Rectal smooth muscle tissue (tissue), 1 donor: Measurements from ENCODE around the gene CACNA1G.

Source experiments
- H3K27ac ChIP-seq: one replicate; pipeline ENCODE4 v1.7.0; 2013; ENCODE audit warnings: low read depth, low read length, inconsistent platforms
- H3K27me3 ChIP-seq: one replicate; pipeline ENCODE4 v1.7.0; 2013; ENCODE audit warnings: low read length; ENCODE audit not compliant: control insufficient read depth, insufficient read depth
- H3K36me3 ChIP-seq: one replicate; pipeline ENCODE4 v1.7.0; 2013; ENCODE audit warnings: low read length; ENCODE audit not compliant: control insufficient read depth, insufficient read depth
- H3K4me1 ChIP-seq: one replicate; pipeline ENCODE4 v1.7.0; 2013; ENCODE audit warnings: low read length; ENCODE audit not compliant: control insufficient read depth, insufficient read depth
- H3K4me3 ChIP-seq: one replicate; pipeline ENCODE4 v1.7.0; 2013; ENCODE audit warnings: low read length
- H3K9ac ChIP-seq: one replicate; pipeline ENCODE4 v1.7.0; 2013; ENCODE audit warnings: low read length

The CACNA1G gene

GRCh38 chr17:50657627-50658026 is 97.1 kb downstream of the CACNA1G start:
- Histone ChIP-seq H3K4me1 (peaks cover 8% of the 10 kb centered on the region), H3K27ac (no peak overlapping the region), H3K27me3 (no peaks in the 10 kb centered on the region), H3K4me3 (no peak overlapping the region), H3K36me3 (no peaks in the 10 kb centered on the region), H3K9ac (no peak overlapping the region)

GRCh38 chr17:50658616-50659015 is 98.1 kb downstream of the CACNA1G start:
- Histone ChIP-seq H3K27ac (no peak overlapping the region), H3K4me1 (peaks cover 8% of the 10 kb centered on the region), H3K9ac (no peak overlapping the region)

GRCh38 chr17:50659179-50659578 is 98.7 kb downstream of the CACNA1G start:
- H3K36me3 ChIP-seq, result no peaks in the 10 kb centered on the region
- no peak overlapping the region for H3K27ac ChIP-seq
- H3K9ac ChIP-seq, result no peak overlapping the region
- H3K27me3 ChIP-seq, result no peaks in the 10 kb centered on the region
- H3K4me3 ChIP-seq, result no peak overlapping the region
- peaks cover 8% of the 10 kb centered on the region for H3K4me1 ChIP-seq

More at GRCh38 chr17:50658616-50659015, 98.1 kb downstream of the CACNA1G start:
- no peaks in the 10 kb centered on the region for H3K36me3 ChIP-seq
- no peak overlapping the region for H3K4me3 ChIP-seq
- no peaks in the 10 kb centered on the region for H3K27me3 ChIP-seq

GRCh38 chr17:50660042-50660886 is 99.7 kb downstream of the CACNA1G start:
- H3K27ac ChIP-seq, result no peak overlapping the region
- H3K4me3 ChIP-seq, result no peak overlapping the region
- H3K9ac ChIP-seq, result no peak overlapping the region
- H3K36me3 ChIP-seq, result no peaks in the 10 kb centered on the region
- H3K27me3 ChIP-seq, result no peaks in the 10 kb centered on the region
- peaks cover 8% of the 10 kb centered on the region for H3K4me1 ChIP-seq

- Histone ChIP-seq H3K4me3 (no peak overlapping the region), H3K36me3 (no peaks in the 10 kb centered on the region), H3K27me3 (no peaks in the 10 kb centered on the region), H3K9ac (no peak overlapping the region), H3K27ac (no peak overlapping the region), H3K4me1 (peaks cover 8% of the 10 kb centered on the region)
Measured at GRCh38 chr17:50660887-50661345, 100.4 kb downstream of the CACNA1G start.

GRCh38 chr17:50661348-50661747 is 100.8 kb downstream of the CACNA1G start:
- Histone ChIP-seq H3K4me1 (peaks cover 8% of the 10 kb centered on the region), H3K27me3 (no peaks in the 10 kb centered on the region), H3K9ac (no peak overlapping the region), H3K4me3 (no peak overlapping the region), H3K36me3 (no peaks in the 10 kb centered on the region), H3K27ac (no peak overlapping the region)

- no peaks in the 10 kb centered on the region for H3K27me3 ChIP-seq
- H3K27ac ChIP-seq, result peak overlapping the region; percentile 30
- no peak overlapping the region for H3K4me3 ChIP-seq
- no peak overlapping the region for H3K9ac ChIP-seq
- no peaks in the 10 kb centered on the region for H3K36me3 ChIP-seq
- H3K4me1 ChIP-seq, result peaks cover 8% of the 10 kb centered on the region
Measured at GRCh38 chr17:50661795-50662391, 101.4 kb downstream of the CACNA1G start.

GRCh38 chr17:50662632-50663225 is 102.2 kb downstream of the CACNA1G start:
- no peak overlapping the region for H3K27ac ChIP-seq
- H3K4me1 ChIP-seq, result peaks cover 8% of the 10 kb centered on the region
- no peaks in the 10 kb centered on the region for H3K27me3 ChIP-seq
- H3K4me3 ChIP-seq, result no peak overlapping the region
- no peak overlapping the region for H3K9ac ChIP-seq
- H3K36me3 ChIP-seq, result no peaks in the 10 kb centered on the region

- H3K4me3 ChIP-seq, result no peak overlapping the region
- H3K36me3 ChIP-seq, result no peaks in the 10 kb centered on the region
- H3K27me3 ChIP-seq, result no peaks in the 10 kb centered on the region
- peaks cover 8% of the 10 kb centered on the region for H3K4me1 ChIP-seq
- no peak overlapping the region for H3K9ac ChIP-seq
- H3K27ac ChIP-seq, result no peak overlapping the region
Measured at GRCh38 chr17:50663812-50664374, 103.4 kb downstream of the CACNA1G start.

GRCh38 chr17:50664788-50665458 is 104.4 kb downstream of the CACNA1G start:
- H3K4me3 ChIP-seq, result no peak overlapping the region
- H3K36me3 ChIP-seq, result no peaks in the 10 kb centered on the region
- no peak overlapping the region for H3K27ac ChIP-seq
- no peaks in the 10 kb centered on the region for H3K27me3 ChIP-seq
- peaks cover 8% of the 10 kb centered on the region for H3K4me1 ChIP-seq
- H3K9ac ChIP-seq, result no peak overlapping the region

GRCh38 chr17:50665838-50666237 is 105.3 kb downstream of the CACNA1G start:
- Histone ChIP-seq H3K36me3 (no peaks in the 10 kb centered on the region), H3K27me3 (no peaks in the 10 kb centered on the region), H3K27ac (no peak overlapping the region), H3K4me3 (no peak overlapping the region), H3K9ac (no peak overlapping the region), H3K4me1 (peaks cover 8% of the 10 kb centered on the region)

GRCh38 chr17:50666316-50666715 is 105.8 kb downstream of the CACNA1G start:
- H3K4me1 ChIP-seq, result peaks cover 8% of the 10 kb centered on the region
- no peaks in the 10 kb centered on the region for H3K27me3 ChIP-seq
- no peaks in the 10 kb centered on the region for H3K36me3 ChIP-seq
- no peak overlapping the region for H3K4me3 ChIP-seq
- no peak overlapping the region for H3K9ac ChIP-seq
- H3K27ac ChIP-seq, result no peak overlapping the region
